Stimulated activated CD4-positive, alpha-beta T cell treated with anti-CD3 and anti-CD28 coated beads, Interleukin-15, amount 100 ng/mL, for 1 hour (primary cell): ENCODE measurements around the gene PRKAB1.
"Not testable (repeated sequence)": the region's sequence is repeated elsewhere in the genome, so short reads cannot be mapped to it uniquely, and the experiment has no call there.

Experiments used
- DNase-seq, 2 donors: peaks; one replicate each; pipeline ENCODE4 v3.0.0-alpha.2; 2020; ENCODE audit warnings: low read depth in 1 of 2, low spot score in 1 of 2

Gene PRKAB1

GRCh38 chr12:119683413-119683812 lies 15.5 kb downstream of the PRKAB1 start:
- no peak for DNase-seq

- no peak for DNase-seq
These were observed 15.9 kb downstream of the PRKAB1 start for GRCh38 chr12:119683816-119684215.

GRCh38 chr12:119684711-119685369 lies 16.9 kb downstream of the PRKAB1 start:
- DNase-seq = no peak

DNA sequence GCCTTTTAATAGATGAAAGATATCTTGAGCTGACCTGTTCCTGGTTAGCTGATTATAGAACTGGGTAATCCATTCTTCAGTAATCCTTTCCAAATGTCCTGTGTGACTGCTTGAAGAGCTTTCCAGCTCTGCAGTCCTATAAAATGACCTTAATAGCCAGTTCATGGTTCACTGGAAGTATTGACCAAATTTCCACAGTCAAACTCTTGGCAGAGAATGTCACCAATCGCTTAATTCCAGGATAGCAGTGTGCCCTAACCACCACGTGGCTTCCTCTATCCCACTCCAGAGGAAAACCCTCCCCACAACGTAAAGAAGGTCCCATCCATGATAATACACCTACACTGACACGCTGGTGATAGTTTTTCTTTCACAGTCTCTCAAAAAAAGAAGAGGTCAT lies 17.4 kb downstream of the PRKAB1 start:
- no peak for DNase-seq

DNA sequence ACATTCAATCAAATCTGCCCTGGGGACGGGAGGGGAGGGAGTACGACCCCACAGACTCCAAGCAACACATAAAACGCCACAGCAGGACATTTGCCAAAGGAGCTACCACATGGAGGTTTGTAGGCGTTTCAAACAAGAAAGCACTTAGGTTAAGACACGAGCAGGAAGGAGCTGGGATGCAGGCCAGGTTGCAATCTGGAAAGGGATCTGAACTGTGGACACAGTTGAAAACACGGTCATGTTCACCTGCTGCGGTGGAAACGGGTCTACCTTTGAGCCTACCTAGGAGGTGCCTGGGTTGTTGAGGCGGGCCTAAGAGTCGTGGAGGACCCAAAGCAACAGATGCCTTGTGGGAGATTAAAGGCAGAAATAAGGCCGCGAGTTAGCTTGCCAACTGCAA lies 18.4 kb downstream of the PRKAB1 start:
- DNase-seq = no peak

DNA sequence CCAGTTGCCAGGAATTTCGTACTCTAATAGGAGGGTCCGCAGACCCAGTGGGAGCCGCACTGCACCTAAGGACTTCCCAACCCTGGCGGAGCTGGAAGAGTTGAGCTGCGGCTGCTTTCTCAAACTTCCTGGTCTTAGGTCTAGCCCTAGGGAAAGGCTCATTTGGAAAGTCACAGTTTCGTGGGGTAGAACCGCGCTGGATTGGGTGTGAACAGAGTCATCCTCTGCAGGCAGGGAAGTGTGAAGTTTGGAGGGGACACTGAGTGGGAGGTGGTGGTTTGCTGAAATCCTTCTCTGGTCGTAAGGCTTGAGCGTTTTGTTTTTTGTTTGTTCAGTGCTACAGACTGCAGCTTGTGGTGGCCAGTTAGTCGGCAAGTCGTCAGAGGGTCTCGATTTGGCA lies 18.8 kb downstream of the PRKAB1 start:
- DNase-seq = no peak

- DNase-seq = no peak
These were observed 19.5 kb downstream of the PRKAB1 start for GRCh38 chr12:119687406-119687805.

GRCh38 chr12:119687879-119688278 lies 19.9 kb downstream of the PRKAB1 start:
- DNase-seq = no peak

- DNase-seq = no peak
These were observed 22.1 kb downstream of the PRKAB1 start for GRCh38 chr12:119689935-119690500.

DNA sequence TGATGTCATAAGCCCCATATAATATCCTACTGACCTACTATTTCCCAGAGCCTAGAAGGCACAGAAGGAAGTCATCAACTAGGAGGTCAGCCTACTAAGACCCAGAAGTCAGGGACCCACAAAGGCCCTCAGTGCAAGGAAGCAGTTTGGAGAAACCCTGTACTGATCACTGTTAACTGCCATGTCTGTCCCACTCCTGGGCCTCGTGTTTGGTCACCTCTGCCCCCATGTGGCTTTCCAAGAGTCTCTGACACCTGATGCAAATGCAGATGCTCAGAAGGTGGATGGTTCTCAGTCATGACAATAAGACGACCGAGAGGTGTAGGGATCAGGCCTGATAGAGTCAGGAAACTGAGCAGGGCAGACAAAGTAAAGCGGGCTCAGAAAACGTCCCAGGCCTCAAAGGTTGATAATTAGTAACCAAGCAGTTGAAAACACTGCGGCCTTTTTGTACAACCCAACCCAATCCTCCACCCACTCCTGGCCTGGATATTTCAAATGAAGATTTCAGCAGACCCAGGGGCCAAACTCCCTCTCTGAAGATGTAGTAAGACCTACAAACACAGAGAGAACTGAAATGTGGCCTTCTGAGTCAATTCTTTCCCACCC lies 23.4 kb downstream of the PRKAB1 start:
- no peak for DNase-seq

- DNase-seq = no peak
These were observed 24.5 kb downstream of the PRKAB1 start for GRCh38 chr12:119692410-119692809.

DNA sequence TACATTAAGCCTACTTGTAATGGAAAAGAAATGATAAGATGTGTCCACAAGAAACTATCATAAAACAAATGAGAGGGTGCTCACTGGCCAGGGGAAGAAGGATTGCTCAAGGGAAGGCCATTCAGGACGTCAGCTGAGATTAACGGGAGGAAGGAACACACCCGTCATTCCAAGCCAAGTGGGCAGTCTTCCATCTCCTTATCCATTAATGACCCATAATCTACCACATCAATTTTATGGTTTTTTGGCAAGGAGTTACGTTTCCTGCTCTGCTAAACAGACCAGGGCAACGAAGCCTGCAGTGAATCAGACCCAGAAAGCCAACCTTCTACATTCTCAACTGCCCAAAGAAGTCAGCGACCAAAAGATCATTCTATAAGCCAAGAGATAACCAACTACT lies 25.1 kb downstream of the PRKAB1 start:
- no peak for DNase-seq

DNA sequence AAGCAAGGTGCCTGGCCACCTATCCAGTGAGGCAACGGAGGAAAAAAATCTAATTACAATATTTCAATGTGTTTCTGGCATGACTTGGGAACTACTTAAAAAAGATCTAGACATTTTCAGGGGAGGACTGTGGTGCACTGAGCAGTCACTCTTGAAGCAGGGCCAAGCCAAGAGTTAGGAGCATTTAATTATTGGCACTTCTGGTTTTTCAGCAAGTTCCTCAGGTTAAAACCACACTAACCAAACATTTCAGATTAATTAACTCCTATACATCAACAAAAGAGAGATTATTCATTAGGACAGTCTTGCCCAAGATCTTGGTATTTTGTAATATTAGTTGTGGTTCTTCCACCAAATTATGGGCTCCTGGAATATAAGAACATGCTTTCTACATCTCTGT lies 25.6 kb downstream of the PRKAB1 start:
- no peak for DNase-seq

GRCh38 chr12:119694111-119694510 lies 26.2 kb downstream of the PRKAB1 start:
- no peak for DNase-seq

DNA sequence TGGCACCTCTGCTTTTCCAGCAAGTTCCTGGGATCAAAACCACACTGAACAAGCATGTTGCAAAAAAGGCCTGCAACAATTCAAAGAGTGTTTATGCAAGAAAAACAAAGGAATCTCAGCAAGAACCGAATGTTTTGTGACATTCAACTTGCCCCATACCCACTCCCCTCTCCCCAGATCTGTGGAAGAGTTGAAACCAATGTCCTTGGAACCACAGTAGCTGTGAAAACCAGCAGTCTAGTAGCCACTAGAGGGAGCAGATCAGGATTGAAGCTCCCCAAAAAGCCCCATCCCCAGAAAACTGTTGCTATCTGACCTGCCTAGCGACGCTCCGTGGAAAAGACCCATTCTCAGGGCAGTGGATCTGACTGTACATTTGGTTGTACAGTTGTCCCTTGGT lies 27.1 kb downstream of the PRKAB1 start:
- no peak for DNase-seq

GRCh38 chr12:119696943-119697342 lies 29.0 kb downstream of the PRKAB1 start:
- no peak for DNase-seq

GRCh38 chr12:119699199-119699760 lies 31.3 kb downstream of the PRKAB1 start:
- DNase-seq = no peak

DNA sequence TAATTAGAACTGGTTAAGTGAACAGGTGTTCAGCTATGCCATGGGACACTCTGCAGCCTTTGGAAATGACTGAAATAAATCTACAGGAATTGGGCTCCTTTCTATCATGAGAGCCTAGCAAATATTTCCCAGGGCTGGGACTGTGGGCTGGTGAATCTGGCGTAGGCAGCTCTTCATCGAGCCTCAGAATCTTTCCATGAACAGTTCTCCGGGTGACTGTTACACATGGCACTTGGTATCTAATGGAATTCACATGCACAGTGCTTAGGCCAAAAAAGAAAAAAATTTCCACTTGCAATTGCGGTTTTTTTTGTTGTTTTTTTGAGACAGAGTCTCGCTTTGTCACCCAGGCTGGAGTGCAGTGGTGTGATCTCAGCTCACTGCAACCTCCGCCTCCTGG lies 32.1 kb downstream of the PRKAB1 start:
- no peak for DNase-seq

DNA sequence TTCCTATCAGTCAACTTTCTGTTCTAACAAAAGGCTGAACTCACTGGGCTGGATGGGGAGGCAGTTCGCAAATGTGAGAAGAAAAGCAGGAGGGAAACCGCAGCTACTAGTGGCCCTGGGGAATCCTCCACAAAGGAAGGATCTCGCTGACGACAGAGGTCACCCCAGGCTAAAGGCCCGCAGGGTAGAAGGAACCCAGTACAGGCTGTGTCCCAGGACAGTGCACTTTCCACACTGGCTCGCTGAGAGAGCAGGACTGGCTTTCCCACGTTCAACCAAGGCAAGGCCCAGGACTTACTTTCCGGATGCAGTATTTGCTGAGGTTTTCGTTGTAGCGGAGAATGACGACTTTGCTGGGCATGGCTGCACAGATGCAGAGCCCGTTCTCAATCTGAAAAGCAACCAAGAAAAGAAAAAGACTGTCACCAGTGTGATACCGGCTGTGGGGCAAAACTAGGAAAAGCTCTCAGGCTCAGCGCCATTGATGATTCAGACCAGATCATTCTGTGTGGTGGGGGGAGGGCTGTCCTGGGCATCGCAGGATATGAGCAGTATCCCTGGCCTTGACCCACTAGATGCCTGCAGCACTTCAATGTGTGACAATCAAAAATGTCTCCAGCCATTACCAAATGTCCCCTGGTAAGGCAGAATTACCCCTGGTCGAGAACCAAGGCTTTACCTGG lies 36.3 kb downstream of the PRKAB1 start:
- no peak for DNase-seq

GRCh38 chr12:119705182-119705581 lies 37.2 kb downstream of the PRKAB1 start:
- no peak for DNase-seq

GRCh38 chr12:119706427-119706826 lies 38.5 kb downstream of the PRKAB1 start:
- not testable (repeated sequence) for DNase-seq

- DNase-seq = no peak
These were observed 42.5 kb downstream of the PRKAB1 start for GRCh38 chr12:119710374-119710964.
